WTC11 (cell line): ENCODE results near the gene GNG13. TPM values are rescaled to one million over a fixed set of nuclear protein-coding genes. Genes with fewer than 3 reads are reported as not detected.

Source experiments
- ATAC-seq: fragments of 200-7000 bp; cut with Tn5 transposase; 2 replicates; pipeline ENCODE4 v1.10.0; 2021; ENCODE audit warnings: mild to moderate bottlenecking, moderate library complexity
- CTCF ChIA-PET: fragments of 300-600 bp; sonication (Branson Sonifier 250); formaldehyde crosslinking; loops from one replicate; lab custom pipeline; 2021; ENCODE audit warnings: antibody characterized with exemption; lab: Charles Lee
- POLR2A ChIA-PET: fragments of 350-600 bp; sonication (Branson Sonifier 250); formaldehyde crosslinking; loops from one replicate; lab custom pipeline; 2021; ENCODE audit warnings: antibody characterized with exemption; lab: Charles Lee
- DNase-seq: peaks from one replicate; pipeline ENCODE4 v3.0.0; 2021; ENCODE audit warnings: low spot score
- H3K27ac Mint-ChIP-seq: 2 replicates; pipeline ENCODE4 v1.8.0; 2021; ENCODE audit warnings: mixed read lengths
- H3K27me3 Mint-ChIP-seq: 2 replicates; pipeline ENCODE4 v1.8.0; 2021; ENCODE audit warnings: low read depth, mild to moderate bottlenecking, moderate library complexity, mixed read lengths
- H3K36me3 Mint-ChIP-seq: 2 replicates; pipeline ENCODE4 v1.8.0; 2021; ENCODE audit warnings: mixed read lengths
- H3K4me1 Mint-ChIP-seq: 2 replicates; pipeline ENCODE4 v1.8.0; 2022; ENCODE audit warnings: mixed read lengths
- H3K4me3 Mint-ChIP-seq: 2 replicates; pipeline ENCODE4 v1.8.0; 2021; ENCODE audit warnings: mild to moderate bottlenecking, moderate library complexity, mixed read lengths
- H3K9me3 Mint-ChIP-seq: 2 replicates; pipeline ENCODE4 v1.8.0; 2021; ENCODE audit warnings: mixed read lengths
- ELF4 ChIP-seq: sonication (generic); formaldehyde crosslinking; IDR thresholded peaks from 2 replicates; pipeline ENCODE4 v1.8.1; 2022; ENCODE audit warnings: low read depth, mild to moderate bottlenecking, moderate library complexity, missing genetic modification reagents
- ETV6 ChIP-seq: sonication (generic); formaldehyde crosslinking; IDR thresholded peaks from 2 replicates; pipeline ENCODE4 v1.8.1; 2022; ENCODE audit warnings: mild to moderate bottlenecking, missing genetic modification reagents
- IRF2 ChIP-seq: sonication (generic); formaldehyde crosslinking; IDR thresholded peaks from 2 replicates; pipeline ENCODE4 v1.8.0; 2022; ENCODE audit warnings: low read depth, missing genetic modification reagents, borderline replicate concordance
- KAT7 ChIP-seq: sonication (generic); formaldehyde crosslinking; IDR thresholded peaks from 2 replicates; pipeline ENCODE4 v1.8.1; 2023; ENCODE audit warnings: missing genetic modification reagents, mild to moderate bottlenecking, borderline replicate concordance
- NFE2L1 ChIP-seq: sonication (generic); formaldehyde crosslinking; IDR thresholded peaks from 2 replicates; pipeline ENCODE4 v1.8.1; 2023; ENCODE audit warnings: missing genetic modification reagents
- SP1 ChIP-seq: sonication (generic); formaldehyde crosslinking; conservative IDR thresholded peaks from 2 replicates; pipeline ENCODE4 v1.8.1; 2022; ENCODE audit warnings: missing genetic modification reagents
- ZNF121 ChIP-seq: sonication (generic); formaldehyde crosslinking; IDR thresholded peaks from 2 replicates; pipeline ENCODE4 v1.8.0; 2023; ENCODE audit warnings: missing genetic modification reagents
- total RNA-seq: library from RNA; stranded (reverse); gene quantifications from 3 replicates; pipeline ENCODE4 v1.2.3, GENCODE V29; 2021
- TF ChIP-seq, protein P1 (sequence below): sonication (generic); formaldehyde crosslinking; IDR thresholded peaks from 2 replicates; pipeline ENCODE4 v1.8.1; 2022; ENCODE audit warnings: low read depth, mild to moderate bottlenecking, moderate library complexity, missing genetic modification reagents, borderline replicate concordance
- TF ChIP-seq, protein P2 (sequence below): fragments of 250-450 bp; sonication (Bioruptor Pico); IDR thresholded peaks from 2 replicates; pipeline ENCODE4 v1.9.0; 2021; ENCODE audit warnings: moderate library complexity, mild to moderate bottlenecking, inconsistent platforms, borderline replicate concordance
- TF ChIP-seq, protein P3 (sequence below): fragments of 200-600 bp; IDR thresholded peaks from 2 replicates; pipeline ENCODE4 v1.8.0; 2022; ENCODE audit warnings: antibody characterized with exemption
- TF ChIP-seq, protein P4 (sequence below): fragments of 250-450 bp; sonication (Bioruptor Pico); IDR thresholded peaks from 2 replicates; pipeline ENCODE4 v1.9.0; 2021; ENCODE audit warnings: mild to moderate bottlenecking, borderline replicate concordance
- TF ChIP-seq, protein P5 (sequence below): sonication (generic); formaldehyde crosslinking; conservative IDR thresholded peaks from 2 replicates; pipeline ENCODE4 v1.8.1; 2022; ENCODE audit warnings: mild to moderate bottlenecking, missing genetic modification reagents

The GNG13 gene
- total RNA-seq, 1 experiment from 2014 or later, result not detected

DNA sequence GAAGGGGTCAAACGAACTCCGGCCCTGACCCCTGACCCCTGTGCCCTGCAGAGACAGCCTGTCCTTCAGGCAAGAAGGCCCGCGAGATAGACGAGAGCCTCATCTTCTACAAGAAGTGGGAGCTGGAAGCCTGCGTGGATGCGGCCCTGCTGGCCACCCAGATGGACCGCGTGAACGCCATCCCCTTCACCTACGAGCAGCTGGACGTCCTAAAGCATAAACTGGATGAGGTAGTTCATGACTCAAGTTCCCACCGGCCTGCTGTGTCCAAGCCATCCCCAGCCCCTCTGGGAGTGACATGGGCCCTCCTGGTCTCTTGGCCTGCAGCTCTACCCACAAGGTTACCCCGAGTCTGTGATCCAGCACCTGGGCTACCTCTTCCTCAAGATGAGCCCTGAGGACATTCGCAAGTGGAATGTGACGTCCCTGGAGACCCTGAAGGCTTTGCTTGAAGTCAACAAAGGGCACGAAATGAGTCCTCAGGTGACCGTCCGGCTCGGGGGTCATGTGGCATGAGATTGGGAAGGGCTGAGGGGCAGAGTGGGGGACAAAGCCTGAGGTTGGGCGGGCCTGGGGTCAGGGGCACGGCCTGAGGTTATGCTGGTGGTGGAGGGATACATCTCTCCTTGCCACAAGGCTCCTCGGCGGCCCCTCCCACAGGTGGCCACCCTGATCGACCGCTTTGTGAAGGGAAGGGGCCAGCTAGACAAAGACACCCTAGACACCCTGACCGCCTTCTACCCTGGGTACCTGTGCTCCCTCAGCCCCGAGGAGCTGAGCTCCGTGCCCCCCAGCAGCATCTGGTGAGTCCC lies 34.3 kb downstream of the GNG13 start (continued):
- TF ChIP-seq, protein P1, sequence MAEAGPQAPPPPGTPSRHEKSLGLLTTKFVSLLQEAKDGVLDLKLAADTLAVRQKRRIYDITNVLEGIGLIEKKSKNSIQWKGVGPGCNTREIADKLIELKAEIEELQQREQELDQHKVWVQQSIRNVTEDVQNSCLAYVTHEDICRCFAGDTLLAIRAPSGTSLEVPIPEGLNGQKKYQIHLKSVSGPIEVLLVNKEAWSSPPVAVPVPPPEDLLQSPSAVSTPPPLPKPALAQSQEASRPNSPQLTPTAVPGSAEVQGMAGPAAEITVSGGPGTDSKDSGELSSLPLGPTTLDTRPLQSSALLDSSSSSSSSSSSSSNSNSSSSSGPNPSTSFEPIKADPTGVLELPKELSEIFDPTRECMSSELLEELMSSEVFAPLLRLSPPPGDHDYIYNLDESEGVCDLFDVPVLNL (CRISPR knock-in tag), result no peak
- no peak for TF ChIP-seq ETV6 (CRISPR knock-in tag)
- TF ChIP-seq, protein P2, sequence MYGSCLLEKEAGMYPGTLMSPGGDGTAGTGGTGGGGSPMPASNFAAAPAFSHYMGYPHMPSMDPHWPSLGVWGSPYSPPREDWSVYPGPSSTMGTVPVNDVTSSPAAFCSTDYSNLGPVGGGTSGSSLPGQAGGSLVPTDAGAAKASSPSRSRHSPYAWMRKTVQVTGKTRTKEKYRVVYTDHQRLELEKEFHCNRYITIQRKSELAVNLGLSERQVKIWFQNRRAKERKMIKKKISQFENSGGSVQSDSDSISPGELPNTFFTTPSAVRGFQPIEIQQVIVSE, result no peak
- TF ChIP-seq, protein P3, sequence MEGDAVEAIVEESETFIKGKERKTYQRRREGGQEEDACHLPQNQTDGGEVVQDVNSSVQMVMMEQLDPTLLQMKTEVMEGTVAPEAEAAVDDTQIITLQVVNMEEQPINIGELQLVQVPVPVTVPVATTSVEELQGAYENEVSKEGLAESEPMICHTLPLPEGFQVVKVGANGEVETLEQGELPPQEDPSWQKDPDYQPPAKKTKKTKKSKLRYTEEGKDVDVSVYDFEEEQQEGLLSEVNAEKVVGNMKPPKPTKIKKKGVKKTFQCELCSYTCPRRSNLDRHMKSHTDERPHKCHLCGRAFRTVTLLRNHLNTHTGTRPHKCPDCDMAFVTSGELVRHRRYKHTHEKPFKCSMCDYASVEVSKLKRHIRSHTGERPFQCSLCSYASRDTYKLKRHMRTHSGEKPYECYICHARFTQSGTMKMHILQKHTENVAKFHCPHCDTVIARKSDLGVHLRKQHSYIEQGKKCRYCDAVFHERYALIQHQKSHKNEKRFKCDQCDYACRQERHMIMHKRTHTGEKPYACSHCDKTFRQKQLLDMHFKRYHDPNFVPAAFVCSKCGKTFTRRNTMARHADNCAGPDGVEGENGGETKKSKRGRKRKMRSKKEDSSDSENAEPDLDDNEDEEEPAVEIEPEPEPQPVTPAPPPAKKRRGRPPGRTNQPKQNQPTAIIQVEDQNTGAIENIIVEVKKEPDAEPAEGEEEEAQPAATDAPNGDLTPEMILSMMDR, result no peak
- TF ChIP-seq ELF4 (CRISPR knock-in tag), result no peak

DNA sequence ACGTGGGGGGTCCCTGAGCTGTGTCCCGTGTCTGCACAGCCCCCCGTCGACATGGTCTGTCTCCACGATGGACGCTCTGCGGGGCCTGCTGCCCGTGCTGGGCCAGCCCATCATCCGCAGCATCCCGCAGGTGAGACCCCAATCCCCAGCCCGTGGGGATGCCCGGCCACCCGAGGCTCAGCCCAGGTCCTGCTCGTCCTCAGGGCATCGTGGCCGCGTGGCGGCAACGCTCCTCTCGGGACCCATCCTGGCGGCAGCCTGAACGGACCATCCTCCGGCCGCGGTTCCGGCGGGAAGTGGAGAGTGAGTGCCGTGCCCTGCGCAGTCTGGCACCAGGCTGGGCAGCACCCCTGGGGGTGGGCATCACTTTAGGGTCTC lies 35.1 kb downstream of the GNG13 start:
- no peaks in the 10 kb centered on the region for H3K36me3 Mint-ChIP-seq
- ATAC-seq (no peak), DNase-seq (no peak)
- TF ChIP-seq IRF2 (CRISPR knock-in tag) (no peak), NFE2L1 (CRISPR knock-in tag) (no peak), ZNF121 (CRISPR knock-in tag) (no peak), KAT7 (CRISPR knock-in tag) (no peak), SP1 (CRISPR knock-in tag) (no peak)
- TF ChIP-seq, protein P4, sequence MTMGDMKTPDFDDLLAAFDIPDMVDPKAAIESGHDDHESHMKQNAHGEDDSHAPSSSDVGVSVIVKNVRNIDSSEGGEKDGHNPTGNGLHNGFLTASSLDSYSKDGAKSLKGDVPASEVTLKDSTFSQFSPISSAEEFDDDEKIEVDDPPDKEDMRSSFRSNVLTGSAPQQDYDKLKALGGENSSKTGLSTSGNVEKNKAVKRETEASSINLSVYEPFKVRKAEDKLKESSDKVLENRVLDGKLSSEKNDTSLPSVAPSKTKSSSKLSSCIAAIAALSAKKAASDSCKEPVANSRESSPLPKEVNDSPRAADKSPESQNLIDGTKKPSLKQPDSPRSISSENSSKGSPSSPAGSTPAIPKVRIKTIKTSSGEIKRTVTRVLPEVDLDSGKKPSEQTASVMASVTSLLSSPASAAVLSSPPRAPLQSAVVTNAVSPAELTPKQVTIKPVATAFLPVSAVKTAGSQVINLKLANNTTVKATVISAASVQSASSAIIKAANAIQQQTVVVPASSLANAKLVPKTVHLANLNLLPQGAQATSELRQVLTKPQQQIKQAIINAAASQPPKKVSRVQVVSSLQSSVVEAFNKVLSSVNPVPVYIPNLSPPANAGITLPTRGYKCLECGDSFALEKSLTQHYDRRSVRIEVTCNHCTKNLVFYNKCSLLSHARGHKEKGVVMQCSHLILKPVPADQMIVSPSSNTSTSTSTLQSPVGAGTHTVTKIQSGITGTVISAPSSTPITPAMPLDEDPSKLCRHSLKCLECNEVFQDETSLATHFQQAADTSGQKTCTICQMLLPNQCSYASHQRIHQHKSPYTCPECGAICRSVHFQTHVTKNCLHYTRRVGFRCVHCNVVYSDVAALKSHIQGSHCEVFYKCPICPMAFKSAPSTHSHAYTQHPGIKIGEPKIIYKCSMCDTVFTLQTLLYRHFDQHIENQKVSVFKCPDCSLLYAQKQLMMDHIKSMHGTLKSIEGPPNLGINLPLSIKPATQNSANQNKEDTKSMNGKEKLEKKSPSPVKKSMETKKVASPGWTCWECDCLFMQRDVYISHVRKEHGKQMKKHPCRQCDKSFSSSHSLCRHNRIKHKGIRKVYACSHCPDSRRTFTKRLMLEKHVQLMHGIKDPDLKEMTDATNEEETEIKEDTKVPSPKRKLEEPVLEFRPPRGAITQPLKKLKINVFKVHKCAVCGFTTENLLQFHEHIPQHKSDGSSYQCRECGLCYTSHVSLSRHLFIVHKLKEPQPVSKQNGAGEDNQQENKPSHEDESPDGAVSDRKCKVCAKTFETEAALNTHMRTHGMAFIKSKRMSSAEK (CRISPR knock-in tag), result no peak
- TF ChIP-seq, protein P5, sequence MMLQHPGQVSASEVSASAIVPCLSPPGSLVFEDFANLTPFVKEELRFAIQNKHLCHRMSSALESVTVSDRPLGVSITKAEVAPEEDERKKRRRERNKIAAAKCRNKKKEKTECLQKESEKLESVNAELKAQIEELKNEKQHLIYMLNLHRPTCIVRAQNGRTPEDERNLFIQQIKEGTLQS (CRISPR knock-in tag), result no peak
- TF ChIP-seq, protein P1 (CRISPR knock-in tag), result no peak
- H3K27me3 Mint-ChIP-seq, result no peaks in the 10 kb centered on the region
- H3K4me3 Mint-ChIP-seq, result no peak overlapping the region
- no peak overlapping the region for H3K27ac Mint-ChIP-seq
- ChIA-PET CTCF (interaction anchor here (1.4 kb wide), 1 partner anchor 22 kb away, joined by 4 read pairs; no protein-coding TSS in a partner anchor), POLR2A (no interaction called here)
- no peaks in the 10 kb centered on the region for H3K4me1 Mint-ChIP-seq
- H3K9me3 Mint-ChIP-seq, result no peaks in the 10 kb centered on the region
